ENCODE results near the gene TNFRSF1A.

DNA sequence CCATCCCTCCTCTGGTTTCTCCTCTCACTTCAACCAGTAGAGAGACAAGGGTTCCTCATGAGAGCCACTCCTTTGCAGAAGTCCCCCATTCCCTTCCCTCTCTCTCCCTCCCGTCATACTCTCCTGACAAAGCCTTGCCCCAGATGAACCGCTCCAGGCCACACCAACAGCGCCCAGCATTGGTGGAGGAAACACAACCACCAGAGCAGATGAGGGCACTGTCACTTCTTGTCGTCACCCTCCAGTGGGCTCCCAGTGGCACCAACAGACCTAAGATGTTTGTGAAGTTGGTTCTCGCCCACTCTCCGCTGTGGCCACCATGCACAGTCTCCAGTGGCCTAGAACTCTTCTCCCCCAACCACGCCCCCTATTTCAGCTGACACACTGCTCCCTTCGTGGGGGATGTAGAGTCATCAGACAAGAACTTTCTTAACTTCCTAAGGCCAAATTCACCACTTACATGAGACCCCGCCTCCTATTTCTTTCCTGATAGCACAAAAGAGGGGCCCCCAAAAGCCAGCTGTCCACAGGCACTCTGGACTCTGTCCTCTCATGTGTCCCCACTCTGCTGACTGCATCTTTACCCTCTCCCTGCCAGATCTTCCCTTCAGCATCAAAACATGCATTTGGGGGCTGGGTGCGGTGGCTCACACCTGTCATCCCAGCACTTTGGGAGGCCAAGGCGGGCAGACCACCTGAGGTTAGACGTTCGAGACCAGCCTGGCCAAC, 60.6 kb downstream of the TNFRSF1A start:
- TF ChIP-seq POLR2A (IDR thresholded peaks at IDR 0.05; ENCODE audit: low read length) (no peak), GATA1 (IDR thresholded peaks at IDR 0.05; ENCODE audit: low read depth, low read length) (no peak)

Data from erythroblast (primary cell).